GM18519 (cell line): Measurements from ENCODE around the gene PPAN.

Experiments used
- ATAC-seq: cut with Tn5 transposase; IDR thresholded peaks from one replicate; pipeline ENCODE4 v1.9.1; 2021; ENCODE audit warnings: mild to moderate bottlenecking, moderate library complexity; ENCODE audit not compliant: unreplicated experiment, low FRiP score

Gene PPAN, protein sequence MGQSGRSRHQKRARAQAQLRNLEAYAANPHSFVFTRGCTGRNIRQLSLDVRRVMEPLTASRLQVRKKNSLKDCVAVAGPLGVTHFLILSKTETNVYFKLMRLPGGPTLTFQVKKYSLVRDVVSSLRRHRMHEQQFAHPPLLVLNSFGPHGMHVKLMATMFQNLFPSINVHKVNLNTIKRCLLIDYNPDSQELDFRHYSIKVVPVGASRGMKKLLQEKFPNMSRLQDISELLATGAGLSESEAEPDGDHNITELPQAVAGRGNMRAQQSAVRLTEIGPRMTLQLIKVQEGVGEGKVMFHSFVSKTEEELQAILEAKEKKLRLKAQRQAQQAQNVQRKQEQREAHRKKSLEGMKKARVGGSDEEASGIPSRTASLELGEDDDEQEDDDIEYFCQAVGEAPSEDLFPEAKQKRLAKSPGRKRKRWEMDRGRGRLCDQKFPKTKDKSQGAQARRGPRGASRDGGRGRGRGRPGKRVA

DNA sequence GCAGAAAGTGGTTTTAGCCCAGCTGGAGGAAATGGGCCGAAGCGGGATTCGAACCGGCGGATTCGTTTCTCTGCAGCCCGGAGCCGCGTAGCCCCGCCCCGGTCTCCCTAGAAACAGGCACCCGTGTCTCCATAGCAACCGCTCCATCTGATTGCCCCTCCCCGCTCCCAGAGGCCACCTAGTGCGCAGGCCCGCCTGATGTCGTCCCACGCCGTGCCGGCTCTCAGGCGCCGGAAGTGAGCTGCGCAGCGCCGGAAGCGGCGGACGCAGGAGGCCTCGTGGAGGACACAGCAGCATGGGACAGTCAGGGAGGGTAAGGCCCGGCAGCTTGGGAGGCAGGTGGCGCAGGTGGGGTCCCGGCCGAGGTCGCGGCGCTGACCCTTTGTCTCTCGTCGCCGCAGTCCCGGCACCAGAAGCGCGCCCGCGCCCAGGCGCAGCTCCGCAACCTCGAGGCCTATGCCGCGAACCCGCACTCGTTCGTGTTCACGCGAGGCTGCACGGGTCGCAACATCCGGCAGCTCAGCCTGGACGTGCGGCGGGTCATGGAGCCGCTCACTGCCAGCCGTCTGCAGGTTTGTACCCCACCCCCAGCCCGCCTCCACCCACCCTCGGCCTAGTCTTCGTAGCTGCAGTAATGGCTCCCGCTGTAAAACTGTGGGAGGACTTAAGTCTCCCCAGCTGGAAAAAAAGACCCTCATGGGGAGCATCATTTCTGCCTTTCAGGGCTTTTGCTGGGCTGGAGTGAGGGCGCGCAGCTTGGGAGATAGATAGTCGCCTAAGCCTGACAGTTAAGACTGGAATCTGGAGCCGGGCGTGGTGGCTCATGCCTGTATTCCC is at the start of gene PPAN:
PPAN (plus strand) TSS at position 263 of the 837 bp plus-strand sequence; CDS start at position 296, 33 bp downstream.
- ATAC-seq = peak; percentile 37

DNA sequence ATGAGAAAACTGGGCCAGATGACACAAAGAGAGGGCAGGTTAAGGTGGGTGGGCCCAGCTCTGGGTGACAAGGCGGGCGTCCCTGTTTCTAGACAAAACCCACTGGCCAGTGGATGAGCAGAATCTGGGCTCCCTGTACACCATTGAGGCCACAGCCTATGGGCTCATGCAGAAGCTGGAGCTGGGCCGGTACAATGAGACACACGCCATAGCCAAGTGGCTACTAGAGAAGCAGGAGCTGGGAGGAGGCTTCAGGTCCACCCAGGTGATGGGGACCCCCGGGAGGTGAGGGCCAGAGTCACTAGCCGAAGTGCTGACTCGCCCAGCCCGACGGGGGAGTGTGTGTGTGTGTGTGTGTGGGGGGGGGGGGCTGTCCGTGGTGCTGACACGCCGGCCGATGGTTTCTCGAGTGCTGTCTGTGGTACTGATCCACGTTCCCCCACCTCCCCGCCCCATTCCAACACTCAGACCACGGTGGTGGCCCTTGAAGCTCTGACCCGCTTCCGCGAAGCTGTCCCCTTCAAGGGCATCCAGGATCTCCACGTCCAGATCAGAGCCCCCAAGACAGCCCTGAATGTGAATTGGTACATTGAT is 44.3 kb upstream of the PPAN start:
- ATAC-seq = no peak

DNA sequence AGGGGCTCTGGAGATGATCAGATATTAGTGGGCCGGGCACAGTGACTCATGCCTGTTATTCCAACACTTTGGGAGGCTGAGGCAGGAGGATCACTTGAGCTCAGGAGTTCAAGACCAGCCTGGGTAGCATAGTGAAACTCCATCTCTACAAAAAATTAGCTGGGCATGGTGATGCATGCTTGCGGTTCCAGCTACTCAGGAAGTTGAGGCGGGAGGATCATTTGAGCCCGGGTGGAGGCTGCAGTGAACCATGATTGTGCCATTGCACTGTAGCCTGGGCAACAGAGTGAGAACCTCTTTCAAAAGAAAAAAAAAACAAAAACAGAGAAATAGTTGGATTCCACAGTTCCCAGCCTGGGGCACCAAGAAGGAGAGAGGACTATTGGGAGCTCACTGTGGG is 38.0 kb upstream of the PPAN start:
- no peak for ATAC-seq

DNA sequence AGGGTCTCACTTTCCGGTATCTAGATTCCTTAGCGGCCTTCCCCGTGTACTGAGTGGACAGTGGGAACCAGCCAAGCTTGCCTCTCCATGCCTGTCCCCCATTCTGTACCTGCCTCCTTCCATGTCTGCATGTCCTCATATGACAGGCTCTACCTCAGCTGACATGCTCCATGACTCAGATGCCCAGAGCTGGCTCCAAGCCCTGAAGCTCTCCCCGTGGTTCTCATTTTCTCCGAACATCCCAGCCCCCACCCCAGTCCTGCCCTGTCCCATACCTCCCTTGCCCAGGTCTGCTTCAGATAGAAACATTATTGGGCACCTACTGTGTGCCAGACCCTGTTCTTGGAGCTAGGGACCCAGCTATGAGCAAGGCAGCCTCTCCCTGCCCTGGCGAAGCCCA is 37.1 kb upstream of the PPAN start:
- ATAC-seq = no peak

DNA sequence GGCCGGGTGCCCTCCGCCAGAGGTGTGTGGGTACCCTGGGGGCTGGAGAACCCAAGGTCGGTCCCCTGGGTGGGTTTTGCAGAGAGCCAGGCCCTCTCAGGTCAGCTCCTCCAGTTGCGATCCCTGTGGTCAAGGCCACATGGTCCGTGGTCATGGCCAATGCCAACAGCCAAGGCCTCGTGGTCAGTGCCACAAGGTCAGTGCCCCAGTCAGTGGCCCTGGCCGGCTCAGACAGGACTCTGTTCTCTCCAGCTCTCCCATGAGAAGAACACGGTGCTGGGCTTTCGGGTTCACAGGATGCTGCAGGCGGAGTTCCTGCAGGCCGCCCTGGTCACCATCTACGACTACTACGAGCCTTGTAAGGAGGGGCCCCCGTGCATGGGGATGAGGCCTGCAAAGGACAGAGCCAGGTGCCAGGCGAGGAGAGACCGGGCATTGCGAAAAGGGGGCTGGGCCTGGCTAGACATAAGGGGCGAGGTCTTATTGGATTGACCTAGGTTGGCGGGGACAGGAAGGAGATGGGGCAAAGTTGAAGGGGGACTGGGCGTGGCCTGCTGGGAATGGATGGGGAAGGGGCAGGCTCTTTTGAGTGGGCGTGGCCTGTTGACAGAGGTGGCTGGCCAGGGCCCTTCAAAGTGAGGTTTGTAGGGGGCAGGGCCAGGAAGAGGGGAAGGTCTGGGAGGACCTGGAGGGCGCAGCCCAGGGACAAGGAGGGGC is 35.3 kb upstream of the PPAN start:
- no peak for ATAC-seq

DNA sequence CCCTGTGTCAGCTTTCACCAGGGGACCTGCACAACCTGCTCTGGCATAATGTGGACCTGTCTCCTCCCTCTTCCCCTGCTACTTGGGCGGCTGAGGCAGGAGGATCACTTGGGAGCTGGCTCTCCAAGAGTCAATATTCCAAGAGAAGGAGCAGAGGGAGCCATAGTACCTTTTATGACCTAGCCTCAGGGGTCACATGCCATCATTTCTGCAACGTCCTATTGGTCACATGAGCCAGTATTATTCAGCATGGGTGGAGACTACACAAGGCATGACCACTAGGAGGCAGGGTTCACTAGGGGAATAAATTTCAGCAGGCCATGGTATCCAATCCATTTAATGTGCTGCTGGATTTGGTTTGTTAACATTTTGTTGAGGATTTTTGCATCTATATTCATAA is 32.0 kb upstream of the PPAN start:
- ATAC-seq = no peak

DNA sequence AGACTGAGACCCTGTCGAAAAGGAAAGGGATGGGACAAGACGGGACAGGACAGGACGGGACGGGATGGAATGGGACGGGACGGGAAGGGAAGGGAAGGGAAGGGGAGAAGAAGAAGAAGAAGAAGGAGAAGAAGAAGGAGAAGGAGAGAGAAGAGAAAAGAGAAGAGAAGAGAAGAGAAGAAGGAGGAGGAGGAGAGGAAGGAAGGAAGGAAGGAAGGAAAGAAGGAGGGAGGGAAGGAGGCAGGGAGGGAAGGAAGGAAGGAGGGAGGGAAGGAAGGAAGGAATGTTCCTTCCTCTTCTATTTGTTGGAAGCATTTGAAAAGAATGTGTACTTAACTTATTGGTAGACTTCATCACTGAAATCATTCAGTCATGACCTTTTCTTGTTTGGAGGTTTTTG is 29.6 kb upstream of the PPAN start:
- ATAC-seq = no peak

DNA sequence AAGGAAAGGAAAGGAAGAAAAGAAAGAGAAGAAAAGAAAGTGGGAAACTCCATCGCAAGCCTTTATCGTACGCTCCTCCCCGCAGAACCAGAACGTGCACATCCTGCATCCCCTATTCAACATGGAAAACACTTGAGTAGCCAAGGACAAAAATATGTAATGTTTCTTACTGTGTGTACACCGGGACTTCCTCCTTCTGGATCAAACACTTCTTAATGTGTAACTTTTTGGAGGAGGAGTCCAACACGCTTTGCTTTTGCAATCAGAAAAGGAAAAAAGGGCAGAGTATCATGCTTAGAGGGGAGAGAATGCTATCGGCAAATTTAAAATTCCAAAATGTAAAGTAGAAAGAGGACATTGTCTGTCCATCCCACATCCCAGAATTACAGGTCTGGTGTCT is 27.8 kb upstream of the PPAN start:
- no peak for ATAC-seq

DNA sequence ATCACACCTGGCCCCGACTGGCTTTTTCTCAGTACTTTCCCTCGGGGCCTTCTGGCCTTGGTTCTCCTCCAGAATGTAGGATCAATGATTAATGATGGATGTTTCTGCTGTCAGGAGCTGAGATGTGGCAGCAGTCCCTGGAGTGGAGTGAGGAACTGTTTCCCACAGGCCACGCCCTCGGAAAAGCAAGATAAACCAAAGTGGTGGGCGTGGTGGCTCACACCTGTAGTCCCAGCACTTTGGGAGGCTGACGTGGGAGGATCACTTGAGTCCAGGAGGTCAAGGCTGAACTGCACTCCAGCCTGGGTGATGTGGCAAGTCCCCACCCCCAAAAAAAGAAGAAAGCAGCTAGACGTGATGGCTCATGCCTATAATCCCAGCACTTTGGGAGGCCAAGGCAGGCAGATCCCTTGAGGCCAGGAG is 27.1 kb upstream of the PPAN start:
- ATAC-seq = no peak

DNA sequence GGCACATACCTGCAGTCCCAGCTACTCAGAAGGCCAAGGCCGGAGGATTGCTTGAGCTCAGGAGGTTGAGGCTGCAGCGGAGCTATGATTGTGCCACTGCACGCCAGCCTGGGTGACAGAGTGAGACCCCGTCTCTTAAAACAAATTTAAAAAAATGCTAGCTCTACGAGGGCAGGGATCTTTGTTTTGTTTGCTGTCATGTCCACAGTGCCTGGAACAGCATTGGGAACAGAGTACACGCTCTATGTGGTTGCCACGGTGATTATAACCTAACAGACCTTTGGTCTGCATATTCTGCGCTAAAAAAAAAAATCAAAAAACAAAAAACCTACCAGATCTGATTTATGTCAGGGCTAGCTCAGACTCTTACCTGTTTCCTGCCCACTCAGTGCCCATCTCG is 22.3 kb upstream of the PPAN start:
- ATAC-seq = no peak

DNA sequence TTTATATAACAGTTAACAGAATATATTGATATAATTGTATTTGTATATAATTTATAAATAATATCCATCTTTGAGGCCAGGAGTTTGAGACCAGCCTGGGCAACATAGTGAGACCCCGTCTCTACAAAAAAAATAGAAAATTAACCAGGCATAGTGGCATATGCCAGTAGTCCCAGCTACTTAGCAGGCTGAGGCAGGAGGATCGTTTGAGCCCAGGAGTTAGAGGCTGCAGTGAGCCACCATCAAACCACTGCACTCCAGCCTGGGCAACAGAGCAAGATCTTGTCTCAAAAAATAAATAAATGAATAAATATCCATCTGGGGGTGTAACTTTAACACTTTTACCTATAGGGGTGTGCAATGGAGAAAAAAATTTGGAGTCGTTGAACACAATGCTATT is 21.4 kb upstream of the PPAN start:
- no peak for ATAC-seq

DNA sequence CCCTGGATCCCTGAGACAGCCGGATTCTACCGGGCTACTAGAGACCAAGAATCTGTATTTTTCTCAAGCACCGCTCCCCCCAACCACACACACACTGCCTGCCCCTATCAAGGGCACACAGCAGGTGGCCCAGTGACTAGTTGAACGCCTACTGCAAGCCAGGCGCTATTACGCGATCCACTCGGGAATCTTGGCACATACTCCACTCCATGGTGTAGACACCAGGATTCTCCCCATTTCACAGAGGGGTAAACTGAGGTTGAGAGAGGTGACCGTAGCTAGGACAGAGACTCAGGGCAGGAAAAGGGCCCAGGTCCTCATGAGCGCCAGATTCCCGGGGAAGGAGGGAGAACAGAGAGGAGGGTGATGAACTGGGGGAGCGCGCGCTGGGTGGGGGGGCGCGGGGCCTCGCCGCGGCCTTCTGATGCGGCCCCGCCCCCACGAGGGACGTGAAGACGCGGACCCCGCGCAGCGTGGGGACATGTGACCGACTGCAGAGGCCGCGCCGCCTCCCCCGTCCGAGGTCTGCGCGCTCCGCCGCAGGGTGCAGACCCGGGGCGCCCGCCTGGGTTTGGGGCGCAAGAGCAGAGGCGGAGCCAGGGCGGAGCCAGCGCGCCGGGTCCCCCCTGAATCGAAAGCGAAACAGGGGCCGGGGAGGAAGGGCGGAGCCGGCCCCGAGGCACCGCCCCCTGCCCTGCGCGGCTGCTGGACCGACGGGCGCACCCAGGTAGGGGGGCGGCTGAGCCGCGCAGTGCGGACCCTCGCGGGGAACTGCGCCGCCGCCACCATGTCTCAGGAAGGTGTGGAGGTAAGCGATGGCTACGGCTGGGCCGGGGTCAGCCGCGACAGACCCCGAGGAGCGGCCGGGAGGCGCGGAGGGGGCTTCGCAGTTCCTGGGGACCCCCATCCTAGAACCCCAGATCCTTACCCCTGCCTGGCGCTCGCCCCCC is 20.2 kb upstream of the PPAN start, which contains the start of gene SHFL:
SHFL (plus strand) TSS at position 677 of the 950 bp plus-strand sequence; CDS start at position 788, 111 bp downstream.
- no peak for ATAC-seq

DNA sequence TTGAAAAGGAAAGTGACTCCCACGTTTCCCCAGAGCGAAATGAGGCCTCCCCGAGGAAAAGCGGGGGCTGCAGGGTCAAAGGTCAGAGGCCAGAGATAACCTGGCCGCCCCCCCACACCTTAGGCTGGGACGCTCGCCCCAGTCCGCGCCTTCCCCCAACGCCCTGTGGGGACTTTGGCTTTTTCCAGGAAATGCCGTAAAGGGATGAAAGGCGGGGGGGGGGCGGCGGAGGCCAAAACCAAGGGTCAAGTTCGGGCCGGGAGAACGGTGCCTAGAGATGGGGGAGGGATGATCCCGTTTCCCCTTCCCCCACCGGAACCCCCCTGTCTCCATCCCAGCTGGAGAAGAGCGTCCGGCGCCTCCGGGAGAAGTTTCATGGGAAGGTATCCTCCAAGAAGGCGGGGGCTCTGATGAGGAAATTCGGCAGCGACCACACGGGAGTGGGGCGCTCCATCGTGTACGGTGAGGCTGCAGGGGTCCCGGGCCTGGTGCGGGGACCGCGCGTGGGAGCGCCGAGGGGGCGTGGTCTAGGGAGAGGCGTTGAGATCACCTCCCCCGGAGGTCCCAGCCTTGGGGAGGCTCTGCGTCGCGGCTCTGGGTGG is 19.5 kb upstream of the PPAN start:
- no peak for ATAC-seq

DNA sequence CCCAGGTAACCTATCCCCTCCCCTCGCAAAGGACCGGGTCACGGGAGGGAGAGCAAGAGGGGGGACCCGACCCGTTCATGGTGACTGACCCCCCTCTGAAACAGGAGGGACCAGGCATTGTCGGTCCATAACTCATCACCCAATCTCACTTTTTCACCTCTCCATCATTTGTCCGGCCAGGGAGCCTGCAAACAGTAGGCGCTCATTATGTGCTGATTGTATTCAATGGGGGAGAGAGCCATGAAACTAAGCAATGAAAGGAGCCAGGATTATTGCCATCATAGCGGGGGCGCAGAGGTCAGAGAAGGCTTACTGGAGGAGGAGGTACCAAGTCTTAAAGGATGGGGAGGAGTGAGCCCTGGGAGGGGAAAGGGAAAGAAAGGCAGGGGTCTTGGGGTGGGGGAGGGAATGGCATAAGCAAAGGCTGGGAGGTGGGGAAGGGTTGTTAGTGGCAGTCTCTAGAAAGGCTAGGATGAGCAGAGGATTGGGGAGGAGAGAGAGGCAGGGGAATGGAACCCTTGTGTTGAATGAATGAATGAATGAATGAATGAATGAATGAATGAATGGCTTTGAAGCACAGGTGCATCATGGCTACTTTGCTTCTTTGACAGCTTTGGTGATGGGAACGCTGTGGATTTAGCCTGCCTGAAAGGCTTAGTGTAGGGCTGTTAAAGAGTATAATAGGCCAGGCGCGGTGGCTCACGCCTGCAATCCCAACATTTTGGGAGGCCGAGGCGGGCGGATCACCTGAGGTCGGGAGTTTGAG is 18.7 kb upstream of the PPAN start:
- no peak for ATAC-seq

DNA sequence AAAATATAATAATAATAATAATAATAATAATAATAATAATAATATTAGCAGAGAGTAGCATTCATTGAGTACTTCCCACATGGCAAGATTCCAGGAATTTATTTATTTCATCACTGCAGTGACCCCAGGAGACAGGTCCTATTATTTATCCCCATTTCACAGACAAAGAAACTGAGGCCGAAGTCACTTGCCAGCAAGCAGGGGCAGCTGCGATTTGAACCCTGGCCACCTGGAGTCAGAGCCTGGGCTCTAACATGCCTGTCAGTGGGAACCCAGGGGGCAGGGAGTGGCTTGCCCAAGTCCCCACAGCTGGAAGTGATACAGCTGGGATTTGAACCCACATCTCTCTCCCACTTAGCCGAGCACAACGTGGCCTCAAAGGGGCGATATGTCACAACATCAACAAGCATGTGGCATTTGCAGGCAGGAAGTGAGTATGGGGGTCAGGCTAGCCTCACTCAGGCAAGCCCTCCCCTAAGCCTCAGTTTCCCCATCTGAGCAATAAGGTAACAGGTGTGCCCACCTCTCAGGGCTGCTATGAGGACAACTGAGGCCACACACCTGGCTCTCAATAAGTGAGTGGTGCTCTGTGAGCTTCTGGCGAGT is 17.1 kb upstream of the PPAN start:
- ATAC-seq = no peak

DNA sequence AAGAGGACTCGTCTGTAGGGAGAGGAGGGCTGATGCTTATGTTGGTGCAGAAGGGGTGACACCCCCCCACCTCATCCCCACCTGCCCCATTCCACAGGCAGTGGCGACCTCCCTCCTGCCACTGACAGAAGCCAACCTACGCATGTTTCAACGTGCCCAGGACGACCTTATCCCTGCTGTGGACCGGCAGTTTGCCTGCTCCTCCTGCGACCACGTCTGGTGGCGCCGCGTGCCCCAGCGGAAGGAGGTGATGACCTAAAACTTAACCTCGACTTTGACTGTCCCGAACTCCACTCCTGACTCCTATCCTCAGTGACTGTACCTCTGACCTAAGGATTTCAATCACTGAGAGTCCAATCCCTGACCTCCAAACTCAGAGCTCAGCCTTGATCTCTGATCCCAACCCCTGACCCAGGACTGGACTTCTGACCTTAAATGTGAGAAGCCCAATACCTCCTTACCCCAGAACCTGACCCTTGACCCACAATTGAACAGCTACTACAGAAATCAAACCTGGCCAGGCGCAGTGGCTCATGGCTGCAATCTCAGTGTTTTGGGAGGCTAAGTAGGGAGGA is 16.3 kb upstream of the PPAN start:
- ATAC-seq = no peak

DNA sequence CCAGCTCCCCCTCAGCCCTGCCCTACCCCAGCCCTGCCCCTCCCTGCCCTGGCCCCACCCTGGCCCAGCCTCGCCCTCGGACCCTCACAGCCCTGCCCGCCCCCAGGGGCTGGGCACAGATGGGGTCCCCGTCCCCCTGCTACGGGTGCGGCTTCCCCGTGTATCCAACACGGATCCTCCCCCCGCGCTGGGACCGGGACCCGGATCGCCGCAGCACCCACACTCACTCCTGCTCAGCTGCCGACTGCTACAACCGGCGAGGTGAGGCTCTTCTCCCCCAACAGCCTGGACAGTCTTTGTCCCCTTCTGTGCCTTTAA is 14.8 kb upstream of the PPAN start:
- ATAC-seq = no peak
